Astrocyte (in vitro differentiated cells and primary cell): ENCODE data around the gene CACNA1C. TPM values are rescaled to one million over a fixed set of nuclear protein-coding genes. Genes with fewer than 3 reads are reported as not detected.

Source experiments
- DNase-seq: peaks from one replicate; pipeline ENCODE4 v3.0.0-alpha.2; 2010; ENCODE audit warnings: low read depth
- FAIRE-seq: peaks from 2 replicates; lab custom pipeline; 2011; peaks lifted over from hg19 to GRCh38; lab: Jason Lieb, UNC
- H2AFZ ChIP-seq: 2 replicates; pipeline ENCODE4 v1.6.0; 2012; ENCODE audit warnings: low read depth, low read length, inconsistent platforms
- H3K27ac ChIP-seq: 2 replicates; pipeline ENCODE4 v1.5.1; 2011; ENCODE audit warnings: low read depth, low read length, inconsistent platforms
- H3K27me3 ChIP-seq: 2 replicates; pipeline ENCODE4 v1.6.0; 2011; ENCODE audit warnings: low read length, inconsistent platforms; ENCODE audit not compliant: insufficient read depth
- H3K36me3 ChIP-seq: 2 replicates; pipeline ENCODE4 v1.5.1; 2011; ENCODE audit warnings: low read length, inconsistent platforms; ENCODE audit not compliant: insufficient read depth
- H3K4me1 ChIP-seq: 2 replicates; pipeline ENCODE4 v1.5.1; 2011; ENCODE audit warnings: low read length, inconsistent platforms; ENCODE audit not compliant: insufficient read depth
- H3K4me2 ChIP-seq: 2 replicates; pipeline ENCODE4 v1.6.0; 2012; ENCODE audit warnings: low read length, inconsistent platforms
- H3K4me3 ChIP-seq: 2 replicates; pipeline ENCODE4 v1.5.1; 2011; ENCODE audit warnings: low read depth, mild to moderate bottlenecking, low read length, inconsistent platforms; ENCODE audit not compliant: insufficient read depth
- H3K79me2 ChIP-seq: 2 replicates; pipeline ENCODE4 v1.6.0; 2012; ENCODE audit warnings: mild to moderate bottlenecking, low read length, inconsistent platforms; ENCODE audit not compliant: insufficient read depth
- H3K9ac ChIP-seq: 2 replicates; pipeline ENCODE4 v1.6.0; 2012; ENCODE audit warnings: mild to moderate bottlenecking, low read length, inconsistent platforms
- H3K9me3 ChIP-seq: 2 replicates; pipeline ENCODE4 v1.5.1; 2012; ENCODE audit warnings: low read depth, mild to moderate bottlenecking, low read length, inconsistent platforms; ENCODE audit not compliant: insufficient read depth
- H4K20me1 ChIP-seq: 2 replicates; pipeline ENCODE4 v1.6.0; 2012; ENCODE audit warnings: low read length, inconsistent platforms; ENCODE audit not compliant: insufficient read depth
- H3K27ac Mint-ChIP-seq: one replicate; pipeline ENCODE4 v1.8.0; 2021; ENCODE audit warnings: mild to moderate bottlenecking, mixed read lengths; ENCODE audit not compliant: unreplicated experiment
- H3K27me3 Mint-ChIP-seq: one replicate; pipeline ENCODE4 v1.8.0; 2021; ENCODE audit warnings: low read depth, mixed read lengths; ENCODE audit not compliant: unreplicated experiment
- H3K36me3 Mint-ChIP-seq: one replicate; pipeline ENCODE4 v1.8.0; 2021; ENCODE audit warnings: low read depth, mixed read lengths; ENCODE audit not compliant: unreplicated experiment
- H3K4me1 Mint-ChIP-seq: one replicate; pipeline ENCODE4 v1.8.0; 2021; ENCODE audit warnings: low read depth, mixed read lengths; ENCODE audit not compliant: unreplicated experiment
- H3K4me3 Mint-ChIP-seq: one replicate; pipeline ENCODE4 v1.8.0; 2021; ENCODE audit warnings: mild to moderate bottlenecking, moderate library complexity, mixed read lengths; ENCODE audit not compliant: unreplicated experiment
- H3K9me3 Mint-ChIP-seq: one replicate; pipeline ENCODE4 v1.8.0; 2021; ENCODE audit warnings: mild to moderate bottlenecking, mixed read lengths; ENCODE audit not compliant: unreplicated experiment
- CTCF ChIP-seq: IDR thresholded peaks from 2 replicates; pipeline ENCODE4 v1.5.1; 2011; ENCODE audit warnings: low read depth, mild to moderate bottlenecking, inconsistent platforms, low read length, moderate library complexity; ENCODE audit not compliant: insufficient read depth
- EZH2 ChIP-seq: IDR thresholded peaks from 2 replicates; pipeline ENCODE4 v1.6.1; 2012; ENCODE audit warnings: mild to moderate bottlenecking, low read length, inconsistent platforms; ENCODE audit not compliant: insufficient read depth
- total RNA-seq: library from RNA; stranded (reverse); gene quantifications from 2 replicates; pipeline ENCODE4 v1.2.1, GENCODE V29; 2021

Gene CACNA1C
- total RNA-seq, 1 donor from 2014 or later = 2.1 TPM

- DNase-seq = no peak
- no peak for FAIRE-seq
Measured at GRCh38 chr12:2677142-2677880, 624.5 kb downstream of the CACNA1C start.

GRCh38 chr12:2678426-2678825, 625.6 kb downstream of the CACNA1C start:
- Mint-ChIP-seq H3K4me3 (no peak overlapping the region), H3K27me3 (peaks cover 24% of the 10 kb centered on the region), H3K4me1 (no peaks in the 10 kb centered on the region), H3K9me3 (no peaks in the 10 kb centered on the region), H3K36me3 (no peaks in the 10 kb centered on the region), H3K27ac (no peak overlapping the region)
- no peak overlapping the region for H3K4me3 ChIP-seq
- no peaks in the 10 kb centered on the region for H4K20me1 ChIP-seq
- H3K9ac ChIP-seq = no peak overlapping the region
- no peaks in the 10 kb centered on the region for H3K79me2 ChIP-seq
- no peaks in the 10 kb centered on the region for H3K36me3 ChIP-seq
- no peak overlapping the region for H3K4me2 ChIP-seq
- H3K27ac ChIP-seq = no peak overlapping the region
- no peak overlapping the region for H2AFZ ChIP-seq
- FAIRE-seq (no peak), DNase-seq (no peak)
- no peaks in the 10 kb centered on the region for H3K9me3 ChIP-seq
- TF ChIP-seq EZH2 (no peak), CTCF (no peak)
- H3K27me3 ChIP-seq = no peaks in the 10 kb centered on the region
- H3K4me1 ChIP-seq = no peaks in the 10 kb centered on the region

More at GRCh38 chr12:2677142-2677880, 624.5 kb downstream of the CACNA1C start:
- H3K4me1 Mint-ChIP-seq = no peaks in the 10 kb centered on the region
- H3K4me3 ChIP-seq = no peak overlapping the region
- no peak overlapping the region for H2AFZ ChIP-seq
- no peaks in the 10 kb centered on the region for H3K4me1 ChIP-seq
- H3K9me3 Mint-ChIP-seq = no peaks in the 10 kb centered on the region
- H3K36me3 ChIP-seq = no peaks in the 10 kb centered on the region
- no peaks in the 10 kb centered on the region for H3K79me2 ChIP-seq
- H3K27ac ChIP-seq = no peak overlapping the region
- H3K27me3 ChIP-seq = no peaks in the 10 kb centered on the region
- no peaks in the 10 kb centered on the region for H3K9me3 ChIP-seq
- no peak overlapping the region for H3K4me2 ChIP-seq
- TF ChIP-seq CTCF (no peak), EZH2 (no peak)
- H3K4me3 Mint-ChIP-seq = no peak overlapping the region
- H3K36me3 Mint-ChIP-seq = no peaks in the 10 kb centered on the region
- H3K27me3 Mint-ChIP-seq = peaks cover 26% of the 10 kb centered on the region
- no peaks in the 10 kb centered on the region for H4K20me1 ChIP-seq
- no peak overlapping the region for H3K9ac ChIP-seq
- no peak overlapping the region for H3K27ac Mint-ChIP-seq
